Ishikawa (cell line): ENCODE data around the gene SEMA3G.

Source experiments
- CEBPB ChIP-seq: IDR thresholded peaks from 2 replicates; pipeline ENCODE4 v1.6.1; 2012
- CREB1 ChIP-seq: IDR thresholded peaks from 2 replicates; pipeline ENCODE4 v1.6.1; 2012; ENCODE audit warnings: low read depth
- EGR1 ChIP-seq: IDR thresholded peaks from 2 replicates; pipeline ENCODE4 v1.6.1; 2012
- EP300 ChIP-seq: IDR thresholded peaks from 2 replicates; pipeline ENCODE4 v1.6.1; 2012; ENCODE audit warnings: borderline replicate concordance
- FOXM1 ChIP-seq: IDR thresholded peaks from 2 replicates; pipeline ENCODE4 v1.6.1; 2012; ENCODE audit warnings: low read depth, borderline replicate concordance
- MAX ChIP-seq: IDR thresholded peaks from 2 replicates; pipeline ENCODE4 v1.6.1; 2012
- NFIC ChIP-seq: IDR thresholded peaks from 2 replicates; pipeline ENCODE4 v1.6.1; 2012
- RAD21 ChIP-seq: IDR thresholded peaks from 2 replicates; pipeline ENCODE4 v1.6.1; 2012; ENCODE audit warnings: low read depth
- REST ChIP-seq: IDR thresholded peaks from 2 replicates; pipeline ENCODE4 v1.6.1; 2012; ENCODE audit warnings: low read depth, mild to moderate bottlenecking
- TAF1 ChIP-seq: IDR thresholded peaks from 2 replicates; pipeline ENCODE4 v1.6.1; 2012; ENCODE audit warnings: low read depth, mild to moderate bottlenecking
- TCF12 ChIP-seq: IDR thresholded peaks from 2 replicates; pipeline ENCODE4 v1.6.1; 2012; ENCODE audit warnings: low read depth
- TEAD4 ChIP-seq: IDR thresholded peaks from 2 replicates; pipeline ENCODE4 v1.6.1; 2012
- USF1 ChIP-seq: IDR thresholded peaks from 2 replicates; pipeline ENCODE4 v1.6.1; 2012
- YY1 ChIP-seq: IDR thresholded peaks from 2 replicates; pipeline ENCODE4 v1.6.1; 2012; ENCODE audit warnings: low read depth
- ZBTB7A ChIP-seq: IDR thresholded peaks from 2 replicates; pipeline ENCODE4 v1.6.1; 2012; ENCODE audit warnings: low read depth

SEMA3G gene

DNA sequence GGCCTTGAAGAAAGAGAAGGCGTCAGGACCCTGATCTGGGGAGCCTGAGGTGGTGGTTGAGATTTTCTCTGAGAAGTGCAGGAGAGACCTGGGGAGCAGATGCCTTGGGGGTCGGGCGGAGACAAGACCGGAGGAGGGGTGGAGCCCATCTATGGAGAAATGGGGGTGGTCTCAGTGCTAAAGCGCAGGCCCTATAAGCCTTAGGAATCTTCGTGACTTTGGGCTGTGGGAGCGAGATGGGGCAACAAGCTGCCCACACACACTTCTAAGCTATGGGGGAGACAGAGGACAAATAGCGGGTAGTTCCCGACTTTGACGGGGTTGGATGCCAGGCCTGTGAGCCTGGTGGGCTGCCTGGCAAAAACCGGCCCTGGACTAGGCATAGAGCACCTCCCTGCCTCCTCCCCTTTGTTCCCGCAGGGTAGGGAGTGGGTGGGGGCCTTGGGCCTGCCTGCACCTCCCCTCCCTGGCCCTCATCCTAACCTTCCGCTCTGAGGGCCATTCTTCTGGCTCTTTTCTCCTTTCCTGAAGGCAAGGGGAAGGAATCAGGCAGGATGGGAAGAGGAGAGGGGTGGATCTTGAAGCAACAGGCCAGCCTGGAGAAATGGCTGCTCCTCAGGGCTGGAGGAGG, 11.4 kb upstream of the SEMA3G start:
- peak; percentile 9; the same call in 1 of the 2 replicates for TF ChIP-seq ZBTB7A
- TF ChIP-seq EGR1, result no peak

GRCh38 chr3:52455283-52456168, 10.6 kb upstream of the SEMA3G start, which contains the start of gene NISCH:
Gene NISCH (plus strand): TSS chr3:52455604. CDS start chr3:52455642, 38 bp downstream.
- TF ChIP-seq USF1 (peak; percentile 88), TEAD4 (no peak), CREB1 (no peak), RAD21 (no peak), EGR1 (peak; percentile 71; the same call in 1 of the 2 replicates), FOXM1 (no peak), ZBTB7A (peak; percentile 84), REST (no peak), YY1 (no peak; the same call in 1 of the 2 replicates), CEBPB (peak; percentile 98), NFIC (no peak), MAX (no peak; the same call in 1 of the 2 replicates), TAF1 (peak; percentile 86), TCF12 (no peak), EP300 (no peak)

- TF ChIP-seq RAD21 (no peak), CEBPB (no peak), ZBTB7A (no peak), NFIC (no peak), MAX (no peak), EGR1 (no peak), EP300 (no peak), REST (no peak), FOXM1 (no peak), TAF1 (no peak), TEAD4 (no peak)
These were observed 10.0 kb upstream of the SEMA3G start for GRCh38 chr3:52454938-52455282.

DNA sequence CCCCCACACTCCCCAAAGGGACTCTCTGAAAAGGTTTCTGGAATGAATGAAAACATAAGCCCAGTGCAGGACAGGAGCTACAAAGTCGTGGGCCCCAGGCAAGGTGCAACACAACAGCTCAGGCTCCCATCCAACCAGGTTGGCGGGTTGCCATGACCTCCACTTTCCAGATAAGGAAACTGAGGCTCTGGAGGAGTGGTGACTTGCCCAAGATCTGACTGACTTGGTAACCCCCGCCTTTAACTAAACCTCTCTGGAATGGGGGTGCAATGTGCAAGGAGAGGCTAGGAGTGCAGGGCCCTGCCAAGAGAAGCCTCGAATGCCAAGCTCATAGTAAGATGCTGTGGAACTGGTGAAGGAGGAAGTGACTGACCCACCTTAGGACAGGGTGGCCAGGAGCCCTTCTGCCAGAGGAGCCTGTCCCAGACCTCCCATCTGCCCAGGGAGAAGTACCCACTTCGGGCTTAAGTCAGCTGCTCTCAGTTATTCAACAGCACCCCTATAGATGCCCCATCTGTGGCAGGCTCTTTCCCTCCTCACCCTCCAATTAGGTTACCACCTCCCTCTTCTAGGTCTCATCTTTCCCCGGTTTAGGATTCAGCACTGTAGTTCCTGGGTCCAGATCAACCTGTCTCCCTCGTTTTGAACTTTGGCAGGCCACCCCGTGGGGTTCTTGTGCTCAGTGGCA, 9.5 kb upstream of the SEMA3G start:
- no peak for TF ChIP-seq USF1
- TF ChIP-seq NFIC, result peak; percentile 66
- TF ChIP-seq EGR1, result no peak
- no peak for TF ChIP-seq TCF12

GRCh38 chr3:52453496-52454249, 8.8 kb upstream of the SEMA3G start, which contains the start of gene TNNC1:
Gene TNNC1 (minus strand): TSS chr3:52454041. CDS start chr3:52454015, 26 bp downstream.
- no peak for TF ChIP-seq TCF12
- no peak for TF ChIP-seq RAD21
- peak; percentile 57; the same call in 1 of the 2 replicates for TF ChIP-seq ZBTB7A
- no peak for TF ChIP-seq EGR1
- peak; percentile 72 for TF ChIP-seq TEAD4
